AG04449 (cell line): Measurements from ENCODE around the gene ZBTB5.

Experiments used
- CTCF ChIA-PET: fragments of 350-600 bp; formaldehyde crosslinking; extraction: SDS; loops from one replicate; lab custom pipeline; 2021; ENCODE audit warnings: antibody characterized with exemption; lab: Yijun Ruan, JAX
- POLR2A ChIA-PET: fragments of 400-600, 350-600 bp; formaldehyde crosslinking; extraction: SDS; loops from one replicate; lab custom pipeline; 2020; ENCODE audit warnings: antibody characterized with exemption, inconsistent platforms; lab: Yijun Ruan, JAX
- DNase-seq: peaks from one replicate; pipeline ENCODE4 v3.0.0-alpha.2; 2010; ENCODE audit warnings: low read depth, low spot score
- H3K4me3 ChIP-seq: 2 replicates; pipeline ENCODE4 v1.5.1; 2011; ENCODE audit warnings: low read depth, mild to moderate bottlenecking, control low read depth, low read length
- TF ChIP-seq, protein P1 (sequence below): IDR thresholded peaks from one replicate; pipeline ENCODE4 v1.5.1; 2011; ENCODE audit warnings: mild to moderate bottlenecking, moderate library complexity, low read length, control low read depth, inconsistent platforms; ENCODE audit not compliant: insufficient read depth; ENCODE audit errors: missing control alignments

The ZBTB5 gene

DNA sequence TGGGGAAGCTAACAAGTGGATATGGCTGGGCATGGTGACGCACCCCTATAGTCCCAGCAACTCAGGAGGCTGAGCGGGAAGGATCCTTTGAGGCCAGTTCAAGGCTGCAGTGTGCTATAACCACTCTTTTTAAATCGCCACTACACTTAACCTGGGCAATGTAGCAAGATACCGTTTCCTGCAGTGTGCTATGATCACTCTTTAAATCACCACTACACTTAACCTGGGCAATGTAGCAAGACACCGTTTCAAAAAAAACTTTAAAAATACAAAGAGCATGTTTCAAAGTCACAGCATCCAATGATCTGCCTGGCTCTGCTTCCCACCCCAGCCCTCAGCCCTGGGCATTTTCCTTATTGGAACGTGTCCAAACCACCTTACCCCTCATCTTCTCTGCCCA is 28.2 kb downstream of the ZBTB5 start:
- no peak overlapping the region for H3K4me3 ChIP-seq
- ChIA-PET POLR2A (no interaction called here), CTCF (interaction anchor here (2.1 kb wide), 1 partner anchor 26 kb away, joined by 6 read pairs; no protein-coding TSS in a partner anchor)
- no peak for DNase-seq
- TF ChIP-seq, protein P1, sequence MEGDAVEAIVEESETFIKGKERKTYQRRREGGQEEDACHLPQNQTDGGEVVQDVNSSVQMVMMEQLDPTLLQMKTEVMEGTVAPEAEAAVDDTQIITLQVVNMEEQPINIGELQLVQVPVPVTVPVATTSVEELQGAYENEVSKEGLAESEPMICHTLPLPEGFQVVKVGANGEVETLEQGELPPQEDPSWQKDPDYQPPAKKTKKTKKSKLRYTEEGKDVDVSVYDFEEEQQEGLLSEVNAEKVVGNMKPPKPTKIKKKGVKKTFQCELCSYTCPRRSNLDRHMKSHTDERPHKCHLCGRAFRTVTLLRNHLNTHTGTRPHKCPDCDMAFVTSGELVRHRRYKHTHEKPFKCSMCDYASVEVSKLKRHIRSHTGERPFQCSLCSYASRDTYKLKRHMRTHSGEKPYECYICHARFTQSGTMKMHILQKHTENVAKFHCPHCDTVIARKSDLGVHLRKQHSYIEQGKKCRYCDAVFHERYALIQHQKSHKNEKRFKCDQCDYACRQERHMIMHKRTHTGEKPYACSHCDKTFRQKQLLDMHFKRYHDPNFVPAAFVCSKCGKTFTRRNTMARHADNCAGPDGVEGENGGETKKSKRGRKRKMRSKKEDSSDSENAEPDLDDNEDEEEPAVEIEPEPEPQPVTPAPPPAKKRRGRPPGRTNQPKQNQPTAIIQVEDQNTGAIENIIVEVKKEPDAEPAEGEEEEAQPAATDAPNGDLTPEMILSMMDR: no peak

DNA sequence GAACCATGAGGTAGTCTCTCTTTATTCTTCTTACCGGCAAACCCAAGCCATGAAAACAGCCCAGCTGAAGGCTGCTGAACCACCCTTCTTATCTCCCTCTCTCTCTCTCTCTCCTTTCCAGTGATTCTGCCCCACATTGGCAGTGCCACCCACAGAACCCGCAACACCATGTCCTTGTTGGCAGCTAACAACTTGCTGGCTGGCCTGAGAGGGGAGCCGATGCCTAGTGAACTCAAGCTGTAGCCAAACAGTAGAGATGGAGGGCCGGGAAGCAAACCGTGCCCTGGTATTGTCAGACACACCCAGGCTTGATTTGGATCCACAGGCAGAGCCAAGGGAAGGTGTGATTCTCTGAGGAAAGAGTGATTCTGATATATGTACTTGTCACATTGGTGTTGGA is 28.7 kb downstream of the ZBTB5 start:
- DNase-seq: no peak
- TF ChIP-seq, protein P1: no peak
- POLR2A ChIA-PET: no interaction called here
- CTCF ChIA-PET: interaction anchor here (2.1 kb wide), 1 partner anchor 25 kb away, joined by 6 read pairs; no protein-coding TSS in a partner anchor
- no peak overlapping the region for H3K4me3 ChIP-seq

- CTCF ChIA-PET: no interaction called here
- DNase-seq: no peak
- POLR2A ChIA-PET: no interaction called here
- TF ChIP-seq, protein P1: no peak
- no peak overlapping the region for H3K4me3 ChIP-seq
Measured at GRCh38 chr9:37433867-37434371, 31.3 kb downstream of the ZBTB5 start.

GRCh38 chr9:37432020-37432419 is 33.2 kb downstream of the ZBTB5 start:
- ChIA-PET CTCF (interaction anchor here (0.6 to 1.0 kb wide), 2 partner anchors 8 to 36 kb away, joined by 3 read pairs; no protein-coding TSS in a partner anchor), POLR2A (interaction anchor here (1.7 kb wide), 1 partner anchor 10 kb away, joined by 10 read pairs; the partner anchor contains the start of gene GRHPR)
- H3K4me3 ChIP-seq: no peak overlapping the region
- TF ChIP-seq, protein P1: no peak
- no peak for DNase-seq

- TF ChIP-seq, protein P1: no peak
- DNase-seq: no peak
- H3K4me3 ChIP-seq: no peak overlapping the region
- ChIA-PET CTCF (interaction anchor here (0.6 to 1.7 kb wide), 3 partner anchors 16 to 35 kb away, joined by 3 to 7 read pairs (median 3); no protein-coding TSS in a partner anchor), POLR2A (interaction anchor here (1.7 kb wide), 1 partner anchor 9 kb away, joined by 10 read pairs; the partner anchor contains the start of gene GRHPR)
Measured at GRCh38 chr9:37430841-37431597, 34.2 kb downstream of the ZBTB5 start.
